GM18502 (cell line): ENCODE results near the gene FOXL2.
"Not testable (repeated sequence)": the region's sequence is repeated elsewhere in the genome, so short reads cannot be mapped to it uniquely, and the experiment has no call there.

Source experiments
- ATAC-seq: cut with Tn5 transposase; IDR thresholded peaks from one replicate; pipeline ENCODE4 v1.9.1; 2021; ENCODE audit warnings: mild to moderate bottlenecking; ENCODE audit not compliant: unreplicated experiment, poor library complexity

FOXL2 gene

DNA sequence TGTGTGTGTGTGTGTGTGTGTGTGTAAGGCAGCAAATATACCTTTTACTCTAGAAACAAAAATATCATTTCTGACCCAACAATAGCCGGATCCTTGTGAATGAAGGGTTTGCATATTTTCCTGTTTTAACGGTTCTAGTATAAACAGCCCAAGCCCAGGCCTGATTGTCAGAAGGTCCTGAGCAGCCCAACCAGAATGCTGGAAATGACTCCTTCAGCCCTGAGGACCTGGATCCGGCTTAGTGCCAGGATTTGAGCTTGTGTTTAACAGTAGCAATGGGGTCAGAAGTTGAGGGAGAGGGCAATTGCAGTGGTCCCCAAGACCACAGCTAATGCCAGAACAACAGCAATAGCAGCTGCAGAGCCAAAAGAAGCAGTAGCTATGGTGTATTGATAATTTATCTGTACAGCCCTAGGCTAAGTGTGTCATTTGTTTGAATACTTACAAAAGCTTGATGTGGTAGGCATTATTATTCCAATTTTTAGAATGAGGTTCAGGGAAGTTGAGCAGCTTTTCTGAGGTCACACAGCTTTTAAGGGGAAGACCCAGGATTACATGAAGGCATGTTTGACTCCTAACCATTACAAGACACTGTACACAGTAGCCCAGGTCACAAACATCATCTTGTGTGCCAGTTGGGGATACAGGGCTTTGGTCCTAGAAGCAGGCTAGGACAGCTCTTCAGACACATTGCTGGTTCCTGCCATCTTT, 12.8 kb downstream of the FOXL2 start:
- ATAC-seq = no peak

DNA sequence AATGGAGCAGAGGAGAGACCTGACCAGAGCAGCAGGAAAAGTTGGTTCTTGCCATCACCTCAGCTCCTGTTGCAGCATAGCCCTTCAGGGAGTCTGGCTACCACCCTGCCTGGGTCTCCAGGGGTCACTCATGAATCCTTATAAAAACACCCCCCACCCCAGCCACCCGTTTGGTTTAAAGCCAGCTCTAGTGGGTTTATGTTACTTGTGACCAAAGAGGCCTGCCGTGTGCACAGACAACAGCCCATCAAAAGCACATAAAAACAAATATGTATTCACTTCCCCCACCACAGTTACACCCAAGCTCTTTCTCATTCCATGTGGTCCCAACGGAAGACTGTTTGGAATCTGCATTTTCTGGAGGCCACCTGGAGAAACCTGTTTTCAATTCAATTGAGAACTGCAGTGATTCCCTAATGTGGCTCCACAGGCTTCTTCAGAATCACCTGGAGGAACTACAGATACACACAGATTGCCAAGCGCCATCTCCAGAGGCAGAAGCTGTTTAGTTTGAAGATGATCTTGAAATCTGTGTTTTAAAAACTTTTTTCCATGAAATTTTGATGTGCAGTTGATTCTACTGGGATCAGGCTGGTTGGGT, 13.8 kb downstream of the FOXL2 start:
- no peak for ATAC-seq

DNA sequence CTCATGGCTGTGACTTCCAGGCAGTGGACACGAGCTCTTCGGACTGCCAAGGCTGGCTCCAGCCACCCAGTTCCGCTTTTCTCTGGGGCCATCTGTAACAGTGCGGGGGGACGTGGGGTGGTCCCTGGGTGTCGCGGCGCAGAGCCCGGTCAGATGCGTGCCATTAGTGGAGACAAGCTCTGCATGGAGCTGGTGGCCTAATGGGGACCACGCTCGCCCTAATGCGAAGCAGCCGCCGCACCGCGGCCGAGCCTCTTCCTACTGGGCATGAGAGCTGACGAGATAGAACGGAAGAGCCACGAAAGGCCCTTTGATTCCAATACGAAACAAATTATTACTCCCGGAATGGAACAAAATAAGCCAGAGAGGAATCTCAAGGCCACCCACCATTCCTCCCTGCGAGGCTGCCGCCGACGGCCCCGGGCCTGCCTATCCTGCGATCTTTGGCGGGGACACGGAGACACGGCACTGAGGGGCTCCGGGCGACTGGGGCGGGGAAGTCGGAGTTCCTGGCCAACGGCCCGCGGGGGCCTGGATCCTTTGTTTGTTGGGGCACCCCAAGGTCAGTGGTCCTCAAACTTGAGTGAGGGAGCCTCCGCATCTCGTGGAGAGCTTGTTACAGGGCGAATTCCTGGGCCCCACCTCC, 18.1 kb downstream of the FOXL2 start:
- ATAC-seq = no peak

DNA sequence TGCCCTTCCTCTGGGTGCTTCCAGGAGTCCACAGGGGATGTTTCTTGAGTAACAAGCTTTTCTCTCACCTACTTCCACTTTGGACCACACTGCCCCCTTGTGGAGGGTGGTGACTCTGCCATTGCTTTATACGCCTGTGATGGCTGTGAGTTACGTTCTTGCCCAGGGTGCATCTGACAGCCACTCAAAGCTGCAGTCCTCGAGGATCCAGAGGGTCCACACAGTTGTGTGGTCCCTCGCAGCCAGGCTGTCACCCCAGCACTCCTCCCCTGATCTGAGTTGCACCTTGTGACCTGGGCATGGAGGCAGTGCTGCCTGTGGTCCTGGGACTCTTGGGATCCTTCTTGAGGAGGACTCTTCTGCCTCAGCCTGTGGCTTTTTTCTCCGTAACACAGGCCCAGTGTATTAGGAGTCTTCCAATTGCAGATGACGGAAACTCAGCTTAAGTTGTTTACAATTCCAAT, 23.4 kb downstream of the FOXL2 start:
- ATAC-seq = peak; percentile 88

DNA sequence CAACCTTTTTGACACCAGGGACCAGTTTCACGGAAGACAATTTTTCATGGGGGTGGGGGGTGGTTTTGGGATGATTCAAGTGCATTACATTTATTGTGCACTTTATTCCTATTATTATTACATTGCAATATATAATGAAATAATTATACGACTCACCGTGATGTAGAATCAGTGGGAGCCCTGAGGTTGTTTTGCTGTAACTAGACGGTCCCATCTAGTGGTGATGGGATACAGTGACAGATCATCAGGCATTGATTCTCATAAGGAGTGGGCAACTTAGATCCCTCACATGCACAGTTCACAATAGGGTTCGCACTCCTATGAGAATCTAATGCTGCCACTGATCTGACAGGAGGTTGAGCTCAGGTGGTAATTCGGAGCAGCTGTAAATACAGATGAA, 24.5 kb downstream of the FOXL2 start:
- ATAC-seq = not testable (repeated sequence)

DNA sequence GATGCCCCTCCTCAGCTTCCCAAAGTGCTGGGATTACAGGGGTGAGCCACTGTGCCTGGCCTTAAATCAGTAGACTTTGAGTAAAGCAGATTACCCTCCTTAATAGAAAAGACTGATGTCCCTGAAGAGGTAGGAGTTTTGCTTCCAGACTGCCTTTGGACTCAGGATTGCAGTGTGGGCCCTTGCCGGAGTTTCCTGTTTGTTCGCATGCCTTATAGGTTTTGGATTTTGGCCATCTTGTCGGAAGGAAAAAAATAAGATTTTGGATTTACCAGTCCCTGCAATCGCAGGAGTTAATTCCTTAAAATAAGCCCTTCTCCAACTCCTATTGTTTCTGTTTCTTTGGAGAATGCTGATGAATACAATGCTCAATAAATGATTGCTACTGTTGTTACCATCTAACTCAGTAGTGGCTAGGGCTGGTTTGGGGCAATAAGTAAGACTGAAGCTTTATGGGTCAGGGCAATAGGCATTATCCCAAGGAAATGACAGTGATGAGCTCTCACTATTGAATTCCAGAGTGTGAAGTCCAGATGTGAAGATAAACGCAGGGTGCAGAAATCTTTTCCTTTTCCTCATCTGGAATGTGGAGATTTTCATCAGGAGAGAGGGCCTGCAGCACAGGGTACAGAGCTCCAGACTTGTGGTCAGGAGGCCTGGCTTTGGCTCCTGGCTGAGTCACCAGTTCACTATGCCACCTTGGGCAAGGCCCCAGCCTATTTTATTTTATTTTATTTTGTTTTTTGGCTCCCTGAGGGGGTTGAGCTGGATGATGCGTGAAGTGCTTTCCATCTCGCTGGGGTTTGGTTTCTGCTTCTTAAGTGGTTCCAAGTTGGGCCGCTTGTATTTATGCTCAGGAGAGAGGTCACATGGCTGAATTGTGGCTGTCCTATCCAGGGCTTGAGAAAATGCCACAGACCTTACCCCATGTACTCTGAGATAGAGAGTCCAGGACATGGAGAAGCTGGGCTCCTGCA, 25.3 kb downstream of the FOXL2 start:
- no peak for ATAC-seq

DNA sequence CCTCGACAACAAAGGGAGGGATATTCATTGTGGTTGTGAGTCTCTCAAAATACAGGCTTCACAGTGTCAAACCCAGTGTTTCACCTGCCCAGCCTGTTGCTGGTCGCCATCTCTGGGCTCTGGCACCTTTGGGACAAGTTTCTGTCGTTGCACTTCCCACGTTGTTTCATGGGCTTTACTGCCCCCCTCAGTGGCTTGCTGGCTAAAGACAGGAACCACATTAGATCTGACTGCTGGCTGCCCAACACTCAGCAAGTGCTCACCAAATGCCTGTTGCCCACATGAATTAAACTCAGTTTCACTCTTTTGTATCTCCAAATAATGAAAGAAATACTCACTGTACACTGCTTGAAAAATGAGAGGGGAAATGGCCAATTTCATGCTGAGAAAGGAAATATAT, 27.6 kb downstream of the FOXL2 start:
- ATAC-seq = no peak

DNA sequence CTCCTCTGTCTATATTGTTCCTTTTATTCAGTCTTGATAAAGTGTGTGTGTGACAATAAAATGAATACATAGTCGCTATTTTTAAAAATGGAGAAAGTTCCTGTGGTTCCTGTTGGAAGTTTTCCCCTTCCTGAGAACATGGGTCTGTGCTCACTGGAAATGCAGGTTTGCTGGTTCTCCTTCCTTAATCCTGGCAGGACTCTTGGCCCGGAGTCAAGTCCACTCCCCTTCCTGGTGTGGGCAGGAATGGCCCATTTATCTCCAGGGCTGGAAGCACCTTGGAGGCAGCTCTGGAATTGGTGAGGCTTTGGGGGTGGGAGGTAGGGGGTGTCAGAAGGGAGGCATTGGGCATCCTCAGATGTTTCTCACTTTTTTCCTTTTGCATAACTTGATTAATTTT, 30.1 kb downstream of the FOXL2 start:
- ATAC-seq = no peak

DNA sequence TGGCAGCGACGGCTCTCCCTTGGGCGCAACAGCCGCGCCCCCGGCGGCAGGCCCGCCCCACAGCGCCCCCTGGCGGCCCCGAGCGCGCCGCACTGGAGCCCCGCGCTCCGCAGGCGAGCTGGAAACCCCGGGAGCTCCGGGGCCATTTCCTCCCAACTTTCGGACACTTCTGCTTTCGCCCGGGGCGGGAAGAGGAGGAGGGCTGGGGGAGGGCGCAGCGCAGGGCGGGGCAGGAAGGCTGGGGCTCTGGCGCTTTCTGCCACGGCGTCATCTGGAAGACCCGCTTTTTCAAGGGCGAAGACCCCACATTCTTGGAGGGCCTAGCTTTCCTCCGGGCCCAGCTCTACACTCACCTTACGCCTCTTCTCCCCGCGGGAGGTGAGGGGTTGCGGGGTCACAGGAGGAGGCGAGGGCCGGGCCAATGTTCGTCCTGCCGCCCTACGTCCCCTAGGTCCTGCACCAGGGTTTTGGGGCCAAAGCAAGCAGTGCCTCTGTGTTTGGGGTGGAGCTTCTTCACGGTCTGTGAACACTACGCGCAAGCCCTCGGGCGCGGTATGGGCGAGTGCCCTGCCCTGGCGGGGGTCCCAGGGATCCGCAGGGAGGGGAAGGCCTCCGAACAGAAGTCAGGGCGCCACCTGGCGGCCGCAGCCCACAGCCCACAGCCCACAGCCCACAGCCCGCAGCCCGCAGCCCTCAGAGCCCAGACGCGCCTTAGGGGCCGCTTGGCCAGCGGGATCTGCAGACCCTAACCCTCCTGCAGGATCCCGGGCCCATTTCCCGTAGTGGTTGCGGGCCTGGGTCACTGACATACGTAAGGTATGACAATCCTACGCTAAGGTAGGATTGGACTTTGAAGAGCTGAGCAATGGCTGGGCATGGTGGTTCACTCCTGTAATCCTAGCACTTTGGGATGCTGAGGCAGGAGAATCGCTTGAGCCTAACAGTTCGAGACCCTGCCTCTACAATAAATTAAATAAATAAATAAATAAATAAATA, 31.1 kb downstream of the FOXL2 start:
- peak; percentile 84 for ATAC-seq

DNA sequence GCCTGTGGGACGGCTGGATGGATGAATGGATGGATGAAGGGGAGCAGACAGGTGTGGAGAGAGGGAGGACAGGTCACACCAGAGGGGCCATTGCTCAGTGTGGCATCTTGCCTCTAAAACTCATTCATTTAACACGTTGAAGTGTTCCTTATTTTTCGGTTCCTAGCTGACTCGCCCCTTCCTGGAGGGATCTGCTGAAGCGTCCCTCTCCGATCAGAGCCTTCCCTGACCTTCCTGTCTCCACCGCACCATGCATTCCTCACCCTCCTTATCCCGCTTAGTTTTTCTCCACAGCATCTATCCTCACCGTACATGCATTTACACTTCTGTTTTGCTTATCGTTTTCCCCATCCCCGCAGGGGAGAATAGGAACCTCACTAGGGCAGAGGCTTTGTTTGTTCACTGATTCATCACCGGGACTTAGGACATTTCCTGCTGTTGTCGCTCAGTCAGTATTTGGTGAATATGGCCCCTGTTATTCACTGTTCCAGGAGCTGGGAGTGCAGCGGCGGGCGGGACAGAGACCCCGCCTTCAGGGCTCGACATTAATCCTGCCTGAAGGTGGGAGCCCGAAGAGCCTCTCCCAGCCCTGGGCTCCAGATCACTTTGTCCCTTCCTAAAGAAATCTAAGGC, 32.0 kb downstream of the FOXL2 start:
- peak; percentile 21 for ATAC-seq

DNA sequence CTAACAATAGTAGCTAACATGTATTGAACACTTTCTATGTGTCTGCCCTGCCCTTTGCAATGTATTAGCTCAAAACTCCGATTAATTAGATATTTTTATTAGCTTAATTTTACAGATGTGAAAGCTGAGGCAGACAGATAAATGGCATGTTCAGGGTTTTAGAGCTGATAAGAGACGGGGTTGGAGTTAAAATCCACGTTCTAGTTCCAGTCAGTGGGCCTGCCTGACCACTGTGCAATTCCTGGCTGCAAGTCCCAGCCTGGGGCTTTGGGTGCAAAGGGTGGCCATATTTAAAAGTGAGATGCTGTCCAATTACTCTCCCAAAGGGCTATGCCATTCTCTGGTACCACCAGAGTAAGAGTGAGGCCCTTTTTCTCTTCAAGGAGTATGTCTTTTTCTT, 33.2 kb downstream of the FOXL2 start:
- no peak for ATAC-seq

DNA sequence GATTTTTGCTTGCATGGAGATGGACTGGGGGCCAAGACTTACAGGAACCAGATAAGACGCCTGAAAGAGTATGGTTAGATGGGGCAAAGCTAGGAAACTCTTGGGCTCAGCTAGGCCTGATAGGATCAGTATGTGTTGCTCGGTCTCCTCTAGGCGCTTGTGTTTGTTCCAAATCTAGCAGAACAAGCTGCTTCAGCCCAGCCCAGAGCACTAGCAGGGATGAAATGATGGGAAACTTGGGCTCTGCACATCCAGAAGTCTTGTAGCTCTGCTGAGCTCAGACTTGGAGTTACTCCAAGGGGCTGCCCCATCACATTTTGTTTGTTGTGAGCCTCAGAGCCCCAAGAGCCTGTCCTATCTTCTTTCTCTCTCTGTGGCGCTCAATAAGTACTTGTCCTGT, 34.7 kb downstream of the FOXL2 start:
- no peak for ATAC-seq

DNA sequence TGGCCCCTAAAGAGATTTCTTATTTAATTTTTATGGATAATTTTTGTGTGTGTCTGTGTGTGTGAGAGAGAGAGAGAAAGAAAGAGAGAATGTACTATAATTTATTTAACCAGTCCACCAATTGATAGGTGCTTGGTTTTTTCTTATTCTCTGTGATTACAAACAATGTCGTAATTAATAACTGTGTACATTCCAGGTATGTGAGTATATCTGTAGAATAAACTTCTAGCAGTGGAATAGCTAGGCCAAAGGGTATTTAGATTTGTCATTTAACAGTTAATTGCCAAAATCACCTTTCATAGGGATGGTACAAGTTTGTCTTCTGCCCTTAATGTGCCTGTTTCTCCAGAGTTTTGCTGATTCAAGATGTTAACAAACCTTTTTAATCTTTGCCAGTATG, 35.3 kb downstream of the FOXL2 start:
- no peak for ATAC-seq

DNA sequence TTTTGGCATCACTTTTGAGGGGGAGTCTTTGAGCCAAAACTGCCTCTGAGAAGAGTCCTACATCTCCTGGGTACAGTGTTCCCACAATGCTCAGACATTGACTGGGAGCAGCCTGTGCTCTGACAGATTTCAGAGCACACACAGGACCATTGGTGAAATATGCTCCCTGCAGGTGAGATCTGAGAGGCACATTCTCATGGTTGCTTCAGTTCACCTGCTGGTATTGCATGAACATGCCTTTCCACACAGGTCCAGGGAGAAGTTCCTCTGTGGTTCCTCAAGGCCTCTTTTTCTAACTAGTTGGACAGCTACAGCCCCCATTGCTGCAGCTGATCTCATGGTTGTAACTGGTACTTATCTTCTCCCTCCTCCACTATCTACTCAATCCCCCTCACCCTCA, 37.0 kb downstream of the FOXL2 start:
- ATAC-seq = no peak

DNA sequence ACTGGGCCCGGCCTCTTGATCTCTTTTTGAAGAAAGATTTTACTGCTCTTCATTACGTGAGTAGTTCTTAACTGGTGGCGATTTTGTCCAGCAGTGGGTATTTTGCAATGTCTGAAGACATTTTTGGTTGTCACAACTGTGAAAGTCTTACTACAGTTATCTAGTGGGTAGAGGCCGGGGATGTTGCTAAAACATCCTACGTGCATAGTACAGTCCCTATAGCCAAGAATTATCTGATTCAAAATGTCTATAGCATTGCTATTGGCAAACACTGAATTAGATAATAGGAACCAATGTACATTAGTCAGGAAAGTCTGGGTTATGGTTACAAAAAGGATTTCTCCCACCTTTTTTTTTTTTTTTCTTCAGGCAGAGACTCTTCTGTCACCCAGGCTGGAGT, 38.1 kb downstream of the FOXL2 start:
- no peak for ATAC-seq

DNA sequence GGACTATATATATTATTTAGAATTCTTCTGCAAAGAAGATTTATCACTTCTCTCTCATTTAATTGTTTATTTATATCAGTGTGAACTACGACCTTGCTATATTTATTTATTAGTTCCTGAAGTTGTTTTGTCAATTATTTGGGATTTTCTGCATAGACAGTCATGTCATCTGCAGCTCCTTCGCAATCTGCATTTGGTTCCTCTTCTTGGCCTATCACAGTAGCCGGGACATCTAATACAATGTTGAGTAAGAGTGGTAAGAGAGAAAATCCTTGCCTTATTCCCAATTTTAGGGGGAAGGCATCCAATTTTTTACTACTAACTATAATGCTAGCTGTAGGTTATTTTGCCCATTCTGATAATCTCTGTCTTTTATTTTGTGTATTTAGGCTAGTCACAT, 39.4 kb downstream of the FOXL2 start:
- no peak for ATAC-seq

DNA sequence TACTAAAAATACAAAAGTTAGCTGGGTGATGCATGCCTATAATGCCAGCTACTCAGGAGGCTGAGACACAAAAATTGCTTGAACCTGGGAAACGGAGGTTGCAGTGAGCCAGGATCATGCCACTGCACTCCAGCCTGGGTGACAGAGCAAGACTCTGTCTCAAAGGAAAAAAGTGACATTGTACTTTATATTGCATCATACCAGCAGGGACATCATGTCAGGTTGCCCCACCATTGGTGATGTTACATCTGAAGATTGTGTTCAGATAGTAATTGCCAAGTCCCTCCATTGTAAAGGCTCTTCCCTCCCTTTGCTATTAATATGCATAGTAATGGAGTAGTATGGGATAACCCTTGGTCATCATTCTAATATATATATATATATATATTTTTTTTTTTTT, 44.8 kb downstream of the FOXL2 start:
- no peak for ATAC-seq

DNA sequence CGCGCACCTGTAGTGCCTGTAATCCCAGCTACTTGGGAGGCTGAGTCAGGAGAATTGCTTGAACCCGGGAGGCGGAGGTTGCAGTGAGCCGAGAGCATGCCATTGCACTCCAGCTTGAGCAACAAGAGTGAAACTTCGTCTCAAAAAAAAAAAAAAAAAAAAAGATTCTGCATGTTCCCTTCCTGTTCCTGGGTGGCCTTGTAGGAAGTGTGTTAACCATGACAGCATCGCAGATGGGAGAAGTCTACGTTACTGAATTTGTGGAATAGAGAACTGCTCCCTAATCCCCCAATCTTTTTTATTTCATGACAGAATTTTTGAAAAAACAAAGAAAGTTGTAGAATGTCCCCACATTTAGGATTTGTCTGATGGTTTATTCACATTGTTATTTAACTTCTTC, 45.4 kb downstream of the FOXL2 start:
- ATAC-seq = no peak
